NT2/D1 (cell line): ENCODE data around the gene ZCCHC14.
"Not testable (repeated sequence)": the region's sequence is repeated elsewhere in the genome, so short reads cannot be mapped to it uniquely, and the experiment has no call there.

Source experiments
- DNase-seq: peaks from one replicate; pipeline ENCODE4 v3.0.0-alpha.2; 2011; ENCODE audit warnings: low read depth, low spot score
- H3K27me3 ChIP-seq: 2 replicates; pipeline ENCODE4 v1.6.0; 2011; ENCODE audit warnings: mild to moderate bottlenecking; ENCODE audit not compliant: insufficient read length, insufficient read depth
- H3K36me3 ChIP-seq: 2 replicates; pipeline ENCODE4 v1.6.1; 2011; ENCODE audit warnings: mild to moderate bottlenecking, low read length, mixed read lengths; ENCODE audit not compliant: insufficient read depth, insufficient read length
- H3K4me1 ChIP-seq: 2 replicates; pipeline ENCODE4 v1.5.1; 2011; ENCODE audit not compliant: insufficient read depth, insufficient read length
- H3K4me3 ChIP-seq: 2 replicates; pipeline ENCODE4 v1.5.1; 2011; ENCODE audit warnings: low read depth; ENCODE audit not compliant: insufficient read length
- H3K9ac ChIP-seq: 2 replicates; pipeline ENCODE4 v1.6.0; 2011; ENCODE audit warnings: low read depth; ENCODE audit not compliant: insufficient read length
- H3K9me3 ChIP-seq: 2 replicates; pipeline ENCODE4 v1.5.1; 2011; ENCODE audit warnings: mild to moderate bottlenecking, low read length; ENCODE audit not compliant: insufficient read depth
- SUZ12 ChIP-seq: IDR thresholded peaks from 2 replicates; pipeline ENCODE4 v1.6.1; 2011; ENCODE audit not compliant: insufficient read length, insufficient read depth; ENCODE audit errors: extremely low read depth
- YY1 ChIP-seq: IDR thresholded peaks from 2 replicates; pipeline ENCODE4 v1.6.1; 2011; ENCODE audit not compliant: insufficient read length, insufficient read depth
- ZNF274 ChIP-seq: IDR thresholded peaks from 2 replicates; pipeline ENCODE4 v1.6.1; 2011; ENCODE audit warnings: mild to moderate bottlenecking, low read depth, low read length

ZCCHC14 gene

GRCh38 chr16:87388818-87389134 lies 104.0 kb downstream of the ZCCHC14 start:
- Histone ChIP-seq H3K4me3 (no peak overlapping the region), H3K36me3 (no peaks in the 10 kb centered on the region), H3K9me3 (no peaks in the 10 kb centered on the region), H3K4me1 (peaks cover 6% of the 10 kb centered on the region), H3K27me3 (no peaks in the 10 kb centered on the region), H3K9ac (peak overlapping the region; percentile 11)
- no peak for DNase-seq
- no peak for TF ChIP-seq YY1
- no peak for TF ChIP-seq SUZ12
- TF ChIP-seq ZNF274, result no peak

- Histone ChIP-seq H3K36me3 (no peaks in the 10 kb centered on the region), H3K4me3 (no peak overlapping the region), H3K27me3 (no peaks in the 10 kb centered on the region), H3K4me1 (peaks cover 6% of the 10 kb centered on the region), H3K9ac (peak overlapping the region; percentile 11), H3K9me3 (no peaks in the 10 kb centered on the region)
- no peak for TF ChIP-seq SUZ12
- TF ChIP-seq ZNF274, result no peak
- TF ChIP-seq YY1, result peak; percentile 97
- peak; percentile 96 for DNase-seq
These were observed 104.6 kb downstream of the ZCCHC14 start for GRCh38 chr16:87387942-87388817.

GRCh38 chr16:87384875-87385167 lies 108.0 kb downstream of the ZCCHC14 start:
- DNase-seq, H3K4me1 ChIP-seq: not testable (repeated sequence)

GRCh38 chr16:87384162-87384874 lies 108.5 kb downstream of the ZCCHC14 start:
- Histone ChIP-seq H3K4me1 (peaks cover 3% of the 10 kb centered on the region), H3K9me3 (peaks cover 2% of the 10 kb centered on the region), H3K9ac (peak overlapping the region; percentile 83), H3K36me3 (peaks cover 3% of the 10 kb centered on the region), H3K4me3 (peak overlapping the region; percentile 75), H3K27me3 (no peaks in the 10 kb centered on the region)
- DNase-seq, result no peak
- TF ChIP-seq SUZ12, result no peak
- peak; percentile 1 for TF ChIP-seq YY1

More at GRCh38 chr16:87384875-87385167, 108.0 kb downstream of the ZCCHC14 start:
- peak overlapping the region; percentile 83 for H3K9ac ChIP-seq
- not testable (repeated sequence) for H3K36me3 ChIP-seq, H3K27me3 ChIP-seq, H3K9me3 ChIP-seq
- peak overlapping the region; percentile 75 for H3K4me3 ChIP-seq

- Histone ChIP-seq H3K27me3 (no peaks in the 10 kb centered on the region), H3K9ac (peak within 1 kb of the TSS; percentile 89), H3K4me3 (peak within 1 kb of the TSS; percentile 77), H3K4me1 (peaks cover 3% of the 10 kb centered on the region), H3K9me3 (peaks cover 7% of the 10 kb centered on the region), H3K36me3 (peaks cover 8% of the 10 kb centered on the region)
- no peak for TF ChIP-seq ZNF274
- peak; percentile 51 for TF ChIP-seq YY1
- peak; percentile 93 for DNase-seq
These were observed 109.2 kb downstream of the ZCCHC14 start, which contains the start of gene FBXO31 for GRCh38 chr16:87383505-87384161. Gene FBXO31, minus strand, starts transcription at chr16:87383776. Its CDS starts 32 bp downstream, at chr16:87383744.

- H3K9ac ChIP-seq, result peak overlapping the region; percentile 46
- H3K36me3 ChIP-seq, result peaks cover 12% of the 10 kb centered on the region
- H3K27me3 ChIP-seq, result no peaks in the 10 kb centered on the region
- no peaks in the 10 kb centered on the region for H3K4me1 ChIP-seq
- peak overlapping the region; percentile 77 for H3K4me3 ChIP-seq
- TF ChIP-seq SUZ12, result no peak
- no peak for TF ChIP-seq YY1
- TF ChIP-seq ZNF274, result no peak
- no peak for DNase-seq
- H3K9me3 ChIP-seq, result peaks cover 7% of the 10 kb centered on the region
These were observed 110.6 kb downstream of the ZCCHC14 start for GRCh38 chr16:87382023-87382785.

- H3K36me3 ChIP-seq, result peaks cover 12% of the 10 kb centered on the region
- no peak overlapping the region for H3K9ac ChIP-seq
- H3K4me3 ChIP-seq, result no peak overlapping the region
- no peak for DNase-seq
- peaks cover 7% of the 10 kb centered on the region for H3K9me3 ChIP-seq
- H3K4me1 ChIP-seq, result no peaks in the 10 kb centered on the region
- no peak for TF ChIP-seq ZNF274
- TF ChIP-seq YY1, result no peak
- no peak for TF ChIP-seq SUZ12
- H3K27me3 ChIP-seq, result no peaks in the 10 kb centered on the region
These were observed 111.9 kb downstream of the ZCCHC14 start for GRCh38 chr16:87380881-87381280.
